WTC11 (cell line): Measurements from ENCODE around the gene MMP7. TPM values are rescaled to one million over a fixed set of nuclear protein-coding genes. Genes with fewer than 3 reads are reported as not detected.

Experiments
- ATAC-seq: fragments of 200-7000 bp; cut with Tn5 transposase; 2 replicates; pipeline ENCODE4 v1.10.0; 2021; ENCODE audit warnings: mild to moderate bottlenecking, moderate library complexity
- CTCF ChIA-PET: fragments of 300-600 bp; sonication (Branson Sonifier 250); formaldehyde crosslinking; loops from one replicate; lab custom pipeline; 2021; ENCODE audit warnings: antibody characterized with exemption; lab: Charles Lee
- POLR2A ChIA-PET: fragments of 350-600 bp; sonication (Branson Sonifier 250); formaldehyde crosslinking; loops from one replicate; lab custom pipeline; 2021; ENCODE audit warnings: antibody characterized with exemption; lab: Charles Lee
- DNase-seq: peaks from one replicate; pipeline ENCODE4 v3.0.0; 2021; ENCODE audit warnings: low spot score
- H3K27ac Mint-ChIP-seq: 2 replicates; pipeline ENCODE4 v1.8.0; 2021; ENCODE audit warnings: mixed read lengths
- H3K27me3 Mint-ChIP-seq: 2 replicates; pipeline ENCODE4 v1.8.0; 2021; ENCODE audit warnings: low read depth, mild to moderate bottlenecking, moderate library complexity, mixed read lengths
- H3K36me3 Mint-ChIP-seq: 2 replicates; pipeline ENCODE4 v1.8.0; 2021; ENCODE audit warnings: mixed read lengths
- H3K4me1 Mint-ChIP-seq: 2 replicates; pipeline ENCODE4 v1.8.0; 2022; ENCODE audit warnings: mixed read lengths
- H3K4me3 Mint-ChIP-seq: 2 replicates; pipeline ENCODE4 v1.8.0; 2021; ENCODE audit warnings: mild to moderate bottlenecking, moderate library complexity, mixed read lengths
- H3K9me3 Mint-ChIP-seq: 2 replicates; pipeline ENCODE4 v1.8.0; 2021; ENCODE audit warnings: mixed read lengths
- CBFB ChIP-seq: sonication (generic); formaldehyde crosslinking; IDR thresholded peaks from 2 replicates; pipeline ENCODE4 v1.8.1; 2022; ENCODE audit warnings: mild to moderate bottlenecking, low read depth, missing genetic modification reagents
- ELF4 ChIP-seq: sonication (generic); formaldehyde crosslinking; IDR thresholded peaks from 2 replicates; pipeline ENCODE4 v1.8.1; 2022; ENCODE audit warnings: low read depth, mild to moderate bottlenecking, moderate library complexity, missing genetic modification reagents
- FOXK1 ChIP-seq: sonication (generic); formaldehyde crosslinking; IDR thresholded peaks from 2 replicates; pipeline ENCODE4 v1.8.0; 2022; ENCODE audit warnings: mild to moderate bottlenecking, moderate library complexity, missing genetic modification reagents
- GABPB1 ChIP-seq: sonication (generic); formaldehyde crosslinking; IDR thresholded peaks from 2 replicates; pipeline ENCODE4 v1.8.1; 2023; ENCODE audit warnings: mild to moderate bottlenecking, missing genetic modification reagents
- GRHL2 ChIP-seq: fragments of 250-450 bp; sonication (Bioruptor Pico); IDR thresholded peaks from 2 replicates; pipeline ENCODE4 v1.8.0; 2022; ENCODE audit warnings: mild to moderate bottlenecking, moderate library complexity; ENCODE audit not compliant: insufficient replicate concordance, severe bottlenecking
- HMGXB4 ChIP-seq: sonication (generic); formaldehyde crosslinking; IDR thresholded peaks from 2 replicates; pipeline ENCODE4 v1.8.1; 2023; ENCODE audit warnings: mild to moderate bottlenecking, moderate library complexity, missing genetic modification reagents
- NFYB ChIP-seq: sonication (generic); formaldehyde crosslinking; conservative IDR thresholded peaks from 2 replicates; pipeline ENCODE4 v1.8.0; 2022; ENCODE audit warnings: low read depth, missing genetic modification reagents
- NR1H2 ChIP-seq: sonication (generic); formaldehyde crosslinking; IDR thresholded peaks from 2 replicates; pipeline ENCODE4 v1.9.0; 2021; ENCODE audit warnings: mild to moderate bottlenecking, moderate library complexity, missing genetic modification reagents
- PRRX2 ChIP-seq: fragments of 250-450 bp; sonication (Bioruptor Pico); IDR thresholded peaks from 2 replicates; pipeline ENCODE4 v1.8.0; 2021; ENCODE audit warnings: mild to moderate bottlenecking
- TP53 ChIP-seq: sonication (generic); formaldehyde crosslinking; IDR thresholded peaks from 2 replicates; pipeline ENCODE4 v1.8.1; 2023; ENCODE audit warnings: mild to moderate bottlenecking, missing genetic modification reagents
- USF1 ChIP-seq: sonication (generic); formaldehyde crosslinking; IDR thresholded peaks from 2 replicates; pipeline ENCODE4 v1.8.0; 2022; ENCODE audit warnings: mild to moderate bottlenecking, missing genetic modification reagents
- USF2 ChIP-seq: sonication (generic); formaldehyde crosslinking; IDR thresholded peaks from 2 replicates; pipeline ENCODE4 v1.8.1; 2023; ENCODE audit warnings: mild to moderate bottlenecking, missing genetic modification reagents, moderate library complexity
- total RNA-seq: library from RNA; stranded (reverse); gene quantifications from 3 replicates; pipeline ENCODE4 v1.2.3, GENCODE V29; 2021
- TF ChIP-seq, protein P1 (sequence below): fragments of 200-600 bp; IDR thresholded peaks from 2 replicates; pipeline ENCODE4 v1.8.0; 2022; ENCODE audit warnings: antibody characterized with exemption
- TF ChIP-seq, protein P2 (sequence below): sonication (generic); formaldehyde crosslinking; IDR thresholded peaks from 2 replicates; pipeline ENCODE4 v1.8.0; 2022; ENCODE audit warnings: missing genetic modification reagents
- TF ChIP-seq, protein P3 (sequence below): fragments of 250-450 bp; sonication (Bioruptor Pico); IDR thresholded peaks from 2 replicates; pipeline ENCODE4 v1.9.0; 2021; ENCODE audit warnings: moderate library complexity, mild to moderate bottlenecking, inconsistent platforms, borderline replicate concordance
- TF ChIP-seq, protein P4 (sequence below): sonication (generic); formaldehyde crosslinking; IDR thresholded peaks from 2 replicates; pipeline ENCODE4 v1.8.0; 2022; ENCODE audit warnings: mild to moderate bottlenecking, missing genetic modification reagents
- TF ChIP-seq, protein P5 (sequence below): sonication (generic); formaldehyde crosslinking; IDR thresholded peaks from 2 replicates; pipeline ENCODE4 v1.8.0; 2023; ENCODE audit warnings: mild to moderate bottlenecking, missing genetic modification reagents

The MMP7 gene
- total RNA-seq, 1 experiment from 2014 or later = 0.50 TPM

DNA sequence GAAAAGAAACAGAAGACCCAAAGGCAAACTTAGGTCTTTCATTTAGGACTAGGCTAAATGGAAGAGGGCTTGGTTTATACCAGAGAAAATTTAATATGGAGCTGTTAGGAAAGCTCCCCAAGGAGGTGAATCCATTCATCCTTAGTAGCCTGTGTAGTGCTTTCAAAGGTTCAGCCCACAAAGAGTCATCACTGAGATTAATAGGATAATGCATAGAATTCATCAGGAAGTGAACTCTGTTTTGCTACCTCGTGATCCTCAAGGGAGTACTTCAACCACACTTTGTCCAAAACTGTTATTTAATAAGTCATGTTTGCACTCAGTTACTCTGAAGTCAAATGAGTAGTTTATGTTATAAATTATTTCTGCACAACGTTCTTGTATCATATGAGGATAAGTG, 43.3 kb upstream of the MMP7 start (continued):
- TF ChIP-seq, protein P1, sequence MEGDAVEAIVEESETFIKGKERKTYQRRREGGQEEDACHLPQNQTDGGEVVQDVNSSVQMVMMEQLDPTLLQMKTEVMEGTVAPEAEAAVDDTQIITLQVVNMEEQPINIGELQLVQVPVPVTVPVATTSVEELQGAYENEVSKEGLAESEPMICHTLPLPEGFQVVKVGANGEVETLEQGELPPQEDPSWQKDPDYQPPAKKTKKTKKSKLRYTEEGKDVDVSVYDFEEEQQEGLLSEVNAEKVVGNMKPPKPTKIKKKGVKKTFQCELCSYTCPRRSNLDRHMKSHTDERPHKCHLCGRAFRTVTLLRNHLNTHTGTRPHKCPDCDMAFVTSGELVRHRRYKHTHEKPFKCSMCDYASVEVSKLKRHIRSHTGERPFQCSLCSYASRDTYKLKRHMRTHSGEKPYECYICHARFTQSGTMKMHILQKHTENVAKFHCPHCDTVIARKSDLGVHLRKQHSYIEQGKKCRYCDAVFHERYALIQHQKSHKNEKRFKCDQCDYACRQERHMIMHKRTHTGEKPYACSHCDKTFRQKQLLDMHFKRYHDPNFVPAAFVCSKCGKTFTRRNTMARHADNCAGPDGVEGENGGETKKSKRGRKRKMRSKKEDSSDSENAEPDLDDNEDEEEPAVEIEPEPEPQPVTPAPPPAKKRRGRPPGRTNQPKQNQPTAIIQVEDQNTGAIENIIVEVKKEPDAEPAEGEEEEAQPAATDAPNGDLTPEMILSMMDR = no peak
- TF ChIP-seq GRHL2 (CRISPR knock-in tag) (no peak), TP53 (no peak), NR1H2 (CRISPR knock-in tag) (no peak)
- TF ChIP-seq, all 79 proteins: peak for 0

- H3K27ac Mint-ChIP-seq = no peak overlapping the region
- H3K4me1 Mint-ChIP-seq = no peaks in the 10 kb centered on the region
- no peak for ATAC-seq
- TF ChIP-seq, protein P2, sequence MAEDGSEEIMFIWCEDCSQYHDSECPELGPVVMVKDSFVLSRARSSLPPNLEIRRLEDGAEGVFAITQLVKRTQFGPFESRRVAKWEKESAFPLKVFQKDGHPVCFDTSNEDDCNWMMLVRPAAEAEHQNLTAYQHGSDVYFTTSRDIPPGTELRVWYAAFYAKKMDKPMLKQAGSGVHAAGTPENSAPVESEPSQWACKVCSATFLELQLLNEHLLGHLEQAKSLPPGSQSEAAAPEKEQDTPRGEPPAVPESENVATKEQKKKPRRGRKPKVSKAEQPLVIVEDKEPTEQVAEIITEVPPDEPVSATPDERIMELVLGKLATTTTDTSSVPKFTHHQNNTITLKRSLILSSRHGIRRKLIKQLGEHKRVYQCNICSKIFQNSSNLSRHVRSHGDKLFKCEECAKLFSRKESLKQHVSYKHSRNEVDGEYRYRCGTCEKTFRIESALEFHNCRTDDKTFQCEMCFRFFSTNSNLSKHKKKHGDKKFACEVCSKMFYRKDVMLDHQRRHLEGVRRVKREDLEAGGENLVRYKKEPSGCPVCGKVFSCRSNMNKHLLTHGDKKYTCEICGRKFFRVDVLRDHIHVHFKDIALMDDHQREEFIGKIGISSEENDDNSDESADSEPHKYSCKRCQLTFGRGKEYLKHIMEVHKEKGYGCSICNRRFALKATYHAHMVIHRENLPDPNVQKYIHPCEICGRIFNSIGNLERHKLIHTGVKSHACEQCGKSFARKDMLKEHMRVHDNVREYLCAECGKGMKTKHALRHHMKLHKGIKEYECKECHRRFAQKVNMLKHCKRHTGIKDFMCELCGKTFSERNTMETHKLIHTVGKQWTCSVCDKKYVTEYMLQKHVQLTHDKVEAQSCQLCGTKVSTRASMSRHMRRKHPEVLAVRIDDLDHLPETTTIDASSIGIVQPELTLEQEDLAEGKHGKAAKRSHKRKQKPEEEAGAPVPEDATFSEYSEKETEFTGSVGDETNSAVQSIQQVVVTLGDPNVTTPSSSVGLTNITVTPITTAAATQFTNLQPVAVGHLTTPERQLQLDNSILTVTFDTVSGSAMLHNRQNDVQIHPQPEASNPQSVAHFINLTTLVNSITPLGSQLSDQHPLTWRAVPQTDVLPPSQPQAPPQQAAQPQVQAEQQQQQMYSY (CRISPR knock-in tag) = no peak
- TF ChIP-seq USF1 (CRISPR knock-in tag) (no peak), USF2 (CRISPR knock-in tag) (no peak), CBFB (CRISPR knock-in tag) (no peak), ELF4 (no peak), FOXK1 (CRISPR knock-in tag) (no peak), GABPB1 (CRISPR knock-in tag) (no peak), NFYB (CRISPR knock-in tag) (no peak), PRRX2 (CRISPR knock-in tag) (no peak), HMGXB4 (CRISPR knock-in tag) (no peak)
- TF ChIP-seq, protein P3, sequence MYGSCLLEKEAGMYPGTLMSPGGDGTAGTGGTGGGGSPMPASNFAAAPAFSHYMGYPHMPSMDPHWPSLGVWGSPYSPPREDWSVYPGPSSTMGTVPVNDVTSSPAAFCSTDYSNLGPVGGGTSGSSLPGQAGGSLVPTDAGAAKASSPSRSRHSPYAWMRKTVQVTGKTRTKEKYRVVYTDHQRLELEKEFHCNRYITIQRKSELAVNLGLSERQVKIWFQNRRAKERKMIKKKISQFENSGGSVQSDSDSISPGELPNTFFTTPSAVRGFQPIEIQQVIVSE (CRISPR knock-in tag) = no peak
- TF ChIP-seq, protein P4, sequence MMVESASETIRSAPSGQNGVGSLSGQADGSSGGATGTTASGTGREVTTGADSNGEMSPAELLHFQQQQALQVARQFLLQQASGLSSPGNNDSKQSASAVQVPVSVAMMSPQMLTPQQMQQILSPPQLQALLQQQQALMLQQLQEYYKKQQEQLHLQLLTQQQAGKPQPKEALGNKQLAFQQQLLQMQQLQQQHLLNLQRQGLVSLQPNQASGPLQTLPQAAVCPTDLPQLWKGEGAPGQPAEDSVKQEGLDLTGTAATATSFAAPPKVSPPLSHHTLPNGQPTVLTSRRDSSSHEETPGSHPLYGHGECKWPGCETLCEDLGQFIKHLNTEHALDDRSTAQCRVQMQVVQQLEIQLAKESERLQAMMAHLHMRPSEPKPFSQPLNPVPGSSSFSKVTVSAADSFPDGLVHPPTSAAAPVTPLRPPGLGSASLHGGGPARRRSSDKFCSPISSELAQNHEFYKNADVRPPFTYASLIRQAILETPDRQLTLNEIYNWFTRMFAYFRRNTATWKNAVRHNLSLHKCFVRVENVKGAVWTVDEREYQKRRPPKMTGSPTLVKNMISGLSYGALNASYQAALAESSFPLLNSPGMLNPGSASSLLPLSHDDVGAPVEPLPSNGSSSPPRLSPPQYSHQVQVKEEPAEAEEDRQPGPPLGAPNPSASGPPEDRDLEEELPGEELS = no peak
- TF ChIP-seq, protein P5, sequence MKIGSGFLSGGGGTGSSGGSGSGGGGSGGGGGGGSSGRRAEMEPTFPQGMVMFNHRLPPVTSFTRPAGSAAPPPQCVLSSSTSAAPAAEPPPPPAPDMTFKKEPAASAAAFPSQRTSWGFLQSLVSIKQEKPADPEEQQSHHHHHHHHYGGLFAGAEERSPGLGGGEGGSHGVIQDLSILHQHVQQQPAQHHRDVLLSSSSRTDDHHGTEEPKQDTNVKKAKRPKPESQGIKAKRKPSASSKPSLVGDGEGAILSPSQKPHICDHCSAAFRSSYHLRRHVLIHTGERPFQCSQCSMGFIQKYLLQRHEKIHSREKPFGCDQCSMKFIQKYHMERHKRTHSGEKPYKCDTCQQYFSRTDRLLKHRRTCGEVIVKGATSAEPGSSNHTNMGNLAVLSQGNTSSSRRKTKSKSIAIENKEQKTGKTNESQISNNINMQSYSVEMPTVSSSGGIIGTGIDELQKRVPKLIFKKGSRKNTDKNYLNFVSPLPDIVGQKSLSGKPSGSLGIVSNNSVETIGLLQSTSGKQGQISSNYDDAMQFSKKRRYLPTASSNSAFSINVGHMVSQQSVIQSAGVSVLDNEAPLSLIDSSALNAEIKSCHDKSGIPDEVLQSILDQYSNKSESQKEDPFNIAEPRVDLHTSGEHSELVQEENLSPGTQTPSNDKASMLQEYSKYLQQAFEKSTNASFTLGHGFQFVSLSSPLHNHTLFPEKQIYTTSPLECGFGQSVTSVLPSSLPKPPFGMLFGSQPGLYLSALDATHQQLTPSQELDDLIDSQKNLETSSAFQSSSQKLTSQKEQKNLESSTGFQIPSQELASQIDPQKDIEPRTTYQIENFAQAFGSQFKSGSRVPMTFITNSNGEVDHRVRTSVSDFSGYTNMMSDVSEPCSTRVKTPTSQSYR (CRISPR knock-in tag) = no peak
- TF ChIP-seq, all 79 proteins: peak for 0
- ChIA-PET CTCF (no interaction called here), POLR2A (no interaction called here)
- DNase-seq = no peak
- Mint-ChIP-seq H3K4me3 (no peak overlapping the region), H3K36me3 (peaks cover 20% of the 10 kb centered on the region), H3K27me3 (peaks cover 3% of the 10 kb centered on the region; the same call in 1 of the 2 replicates), H3K9me3 (peaks cover 35% of the 10 kb centered on the region)
Observed at GRCh38 chr11:102572554-102573220, 42.1 kb upstream of the MMP7 start.
